ENCODE data around the gene SLC27A1.

SLC27A1 gene

DNA sequence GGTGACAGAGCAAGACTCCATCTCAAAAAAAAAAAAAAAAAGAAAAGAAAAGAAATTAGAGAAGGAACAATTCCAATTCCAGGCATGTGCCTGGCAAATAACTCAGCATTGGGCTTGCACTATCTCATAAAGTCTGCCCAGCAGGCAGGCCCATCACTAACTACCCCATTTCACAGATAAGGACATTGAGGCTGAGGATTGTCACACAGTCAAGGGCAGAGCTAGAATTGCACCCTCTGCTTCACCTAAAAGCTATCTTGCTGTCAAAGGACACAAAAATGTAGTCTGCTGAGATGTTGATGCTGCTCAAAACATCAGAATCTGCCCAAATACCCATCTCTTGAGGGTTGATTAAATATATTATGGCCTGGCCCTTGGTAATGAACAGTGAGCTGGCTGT lies 64.4 kb downstream of the SLC27A1 start:
- no peak overlapping the region for H3K4me3 ChIP-seq (ENCODE audit: low read length)
- no peak for TF ChIP-seq CTCF (IDR thresholded peaks at IDR 0.05; ENCODE audit: insufficient read depth, low read depth, low read length, missing control alignments)
- DNase-seq (ENCODE audit: low read depth): no peak

- TF ChIP-seq CTCF (IDR thresholded peaks at IDR 0.05; ENCODE audit: insufficient read depth, low read depth, low read length, missing control alignments): no peak
- H3K4me3 ChIP-seq (ENCODE audit: low read length): no peak overlapping the region
- no peak for DNase-seq (ENCODE audit: low read depth)
Measured at GRCh38 chr19:17536955-17537354, 66.6 kb downstream of the SLC27A1 start.

GRCh38 chr19:17538684-17539237 lies 68.4 kb downstream of the SLC27A1 start:
- DNase-seq (ENCODE audit: low read depth): no peak
- TF ChIP-seq CTCF (IDR thresholded peaks at IDR 0.05; ENCODE audit: insufficient read depth, low read depth, low read length, missing control alignments): no peak
- peak overlapping the region; percentile 34 for H3K4me3 ChIP-seq (ENCODE audit: low read length)

DNA sequence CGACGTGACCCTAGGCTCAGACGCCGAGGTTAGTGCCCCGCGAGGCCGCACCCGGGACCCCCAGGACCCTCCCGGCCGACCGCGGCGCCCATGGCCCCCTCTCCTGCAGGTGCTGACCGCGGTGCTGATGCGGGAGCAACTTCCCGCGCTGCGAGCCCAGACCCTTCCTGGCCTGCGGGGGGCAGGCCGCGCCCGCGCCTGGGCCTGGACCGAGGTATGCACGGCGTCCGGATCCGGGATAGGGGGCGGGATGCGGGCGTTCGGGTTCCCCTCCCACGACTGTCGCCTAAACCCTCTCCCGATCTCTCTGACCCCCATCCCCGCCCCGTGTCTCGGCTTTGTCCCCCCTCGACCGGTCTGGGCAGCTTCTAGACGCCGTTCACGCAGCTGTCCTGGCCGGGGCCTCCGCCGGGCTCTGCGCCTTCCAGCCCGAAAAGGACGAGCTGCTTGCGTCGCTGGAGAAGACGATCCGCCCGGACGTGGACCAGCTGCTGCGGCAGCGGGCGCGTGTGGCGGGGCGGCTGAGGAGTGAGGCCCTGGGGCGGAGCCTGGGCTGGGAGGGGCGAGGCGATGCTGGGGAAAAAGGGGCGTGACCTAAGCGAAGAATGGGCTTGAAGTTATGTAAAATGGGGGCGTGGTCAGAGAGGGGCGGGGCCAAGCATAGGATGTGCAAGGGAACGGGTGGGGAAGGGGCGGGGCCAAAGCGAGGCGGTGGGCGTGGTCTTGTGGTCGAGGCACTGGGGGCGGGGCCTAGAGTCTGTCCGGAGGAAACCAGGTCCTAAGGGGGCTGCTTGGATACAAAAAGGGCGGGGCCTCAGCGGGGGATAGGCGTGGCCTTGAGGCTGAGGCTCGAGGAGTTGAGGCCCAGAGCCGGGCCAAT lies 69.2 kb downstream of the SLC27A1 start:
- peak; percentile 93 for DNase-seq (ENCODE audit: low read depth)
- no peak for TF ChIP-seq CTCF (IDR thresholded peaks at IDR 0.05; ENCODE audit: insufficient read depth, low read depth, low read length, missing control alignments)
- H3K4me3 ChIP-seq (ENCODE audit: low read length): peak overlapping the region; percentile 34

DNA sequence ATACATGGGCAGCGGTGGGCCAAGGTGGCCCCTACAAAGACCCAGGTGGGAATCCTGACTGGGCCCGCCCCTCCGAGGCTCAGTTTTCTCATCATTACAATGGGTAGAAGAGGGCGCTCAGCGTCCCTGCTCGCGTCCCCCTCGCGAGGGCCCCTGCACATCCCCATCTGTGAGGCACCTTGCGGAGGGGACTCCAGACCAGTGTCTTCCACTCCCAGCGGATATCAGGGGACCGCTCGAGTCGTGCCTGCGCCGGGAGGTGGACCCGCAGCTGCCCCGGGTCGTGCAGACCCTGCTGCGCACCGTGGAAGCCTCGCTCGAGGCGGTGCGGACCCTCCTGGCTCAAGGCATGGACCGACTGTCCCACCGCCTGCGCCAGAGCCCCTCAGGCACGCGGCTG lies 69.8 kb downstream of the SLC27A1 start:
- no peak for DNase-seq (ENCODE audit: low read depth)
- TF ChIP-seq CTCF (IDR thresholded peaks at IDR 0.05; ENCODE audit: insufficient read depth, low read depth, low read length, missing control alignments): no peak
- H3K4me3 ChIP-seq (ENCODE audit: low read length): no peak overlapping the region

DNA sequence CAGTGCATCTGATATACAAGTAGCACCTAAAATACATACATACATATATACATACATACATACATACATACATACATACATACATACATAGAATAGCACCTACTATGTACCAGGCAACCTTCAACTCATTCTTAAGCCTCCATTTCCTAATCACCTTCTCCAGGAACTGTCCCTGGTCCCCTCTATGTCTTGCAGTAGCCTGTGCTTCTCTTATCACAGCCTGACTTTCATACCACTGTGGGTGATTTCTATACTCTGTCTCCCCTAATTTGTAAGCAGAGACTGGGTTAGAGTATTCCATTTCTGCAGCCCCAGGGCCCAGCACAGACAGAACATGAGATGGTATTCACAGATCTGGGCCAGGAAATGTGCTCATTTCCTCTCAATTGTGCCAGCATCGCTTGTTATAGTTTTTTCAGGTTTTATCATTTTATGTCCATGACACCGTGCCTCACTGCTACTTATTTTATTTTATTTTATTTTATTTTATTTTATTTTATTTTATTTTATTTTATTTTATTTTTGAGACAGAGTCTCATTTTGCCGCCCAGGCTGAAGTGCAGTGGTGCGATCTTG lies 70.9 kb downstream of the SLC27A1 start:
- no peak for DNase-seq (ENCODE audit: low read depth)
- no peak overlapping the region for H3K4me3 ChIP-seq (ENCODE audit: low read length)
- TF ChIP-seq CTCF (IDR thresholded peaks at IDR 0.05; ENCODE audit: insufficient read depth, low read depth, low read length, missing control alignments): no peak

All from epithelial cell of esophagus (primary cell).